Testis (tissue), 3 donors: ENCODE measurements around the gene NR2E1. TPM values are rescaled to one million over a fixed set of nuclear protein-coding genes. Genes with fewer than 3 reads are reported as not detected.

Experiments
- DNase-seq: peaks from one replicate; pipeline ENCODE4 v3.0.0-alpha.2; 2019
- H3K27ac ChIP-seq, 2 donors: fragments of 200-600 bp; sonication (generic); one replicate each; pipeline ENCODE4 v1.5.1; 2019
- H3K27me3 ChIP-seq: fragments of 200-600 bp; sonication (generic); one replicate; pipeline ENCODE4 v1.5.1; 2019
- H3K36me3 ChIP-seq: fragments of 200-600 bp; sonication (generic); one replicate; pipeline ENCODE4 v1.5.1; 2017; ENCODE audit warnings: low read depth; ENCODE audit errors: missing control alignments
- H3K4me1 ChIP-seq: fragments of 200-600 bp; sonication (generic); one replicate; pipeline ENCODE4 v1.5.1; 2019
- H3K4me3 ChIP-seq, 2 donors: fragments of 200-600 bp; sonication (generic); one replicate each; pipeline ENCODE4 v1.5.1; 2017 to 2019
- H3K9me3 ChIP-seq: fragments of 200-600 bp; sonication (generic); one replicate; pipeline ENCODE4 v1.5.1; 2017
- CTCF ChIP-seq, 3 experiments: fragments of 450-650 bp in 2 of 3; fragments of 200-600 bp in 1 of 3; sonication (generic) in 1 of 3; IDR thresholded peaks; one replicate each; pipeline ENCODE4 v1.5.1; 2016 to 2019; ENCODE audit warnings: antibody characterized with exemption in 3 of 3, mild to moderate bottlenecking in 2 of 3, moderate library complexity in 1 of 3
- POLR2A ChIP-seq: fragments of 450-650 bp; IDR thresholded peaks from one replicate; pipeline ENCODE4 v1.6.1; 2017; ENCODE audit warnings: antibody characterized with exemption, mild to moderate bottlenecking, moderate library complexity
- WGBS, 2 donors: methylation state at CpG; one replicate each; pipeline ENCODE4 v1.1.5; 2018; 5-methylcytosine and 5-hydroxymethylcytosine counted together
- intact Hi-C: fragments of 100-400 bp; cut with DNase I; formaldehyde crosslinking; loops from one replicate; pipeline ENCODE4 v1.15.1; 2023; ENCODE audit warnings: low total_unique reads
- polyA plus RNA-seq: library from polyadenylated mRNA; stranded (reverse); fragments of 350-450 nt; fragmentation: Illumina TruSeq; extraction: RNeasy Lipid Tissue Mini Kit (QIAGEN cat#74804); gene quantifications from one replicate; pipeline ENCODE4 v1.2.3, GENCODE V29; 2014; ENCODE audit warnings: low read depth, low replicate concordance; ENCODE audit not compliant: insufficient read depth
- total RNA-seq, 2 donors: library from RNA; depleted of rRNA; stranded (reverse); fragments of >200 nt; gene quantifications; one replicate each; pipeline ENCODE4 v1.2.3, GENCODE V29; 2016

The NR2E1 gene
- total and polyA plus RNA-seq, 3 donors from 2014 or later = 0.12 to 0.39 (median 0.30) TPM

- no peak for TF ChIP-seq POLR2A
- no peak for TF ChIP-seq CTCF (IDR thresholded peaks at IDR 0.05)
- no peaks in the 10 kb centered on the region for H3K4me1 ChIP-seq
- no peaks in the 10 kb centered on the region for H3K36me3 ChIP-seq
- no peaks in the 10 kb centered on the region for H3K9me3 ChIP-seq
- H3K27me3 ChIP-seq = no peaks in the 10 kb centered on the region
- H3K4me3 ChIP-seq = no peak overlapping the region
- intact Hi-C loops = no loop called here
- WGBS, 2 donors = 82 to 83% methylated on average over 4 of the region's 4 CpGs
- no peak overlapping the region for H3K27ac ChIP-seq
- no peak for DNase-seq
These were observed 13.4 kb upstream of the NR2E1 start for GRCh38 chr6:108152446-108152845.

DNA sequence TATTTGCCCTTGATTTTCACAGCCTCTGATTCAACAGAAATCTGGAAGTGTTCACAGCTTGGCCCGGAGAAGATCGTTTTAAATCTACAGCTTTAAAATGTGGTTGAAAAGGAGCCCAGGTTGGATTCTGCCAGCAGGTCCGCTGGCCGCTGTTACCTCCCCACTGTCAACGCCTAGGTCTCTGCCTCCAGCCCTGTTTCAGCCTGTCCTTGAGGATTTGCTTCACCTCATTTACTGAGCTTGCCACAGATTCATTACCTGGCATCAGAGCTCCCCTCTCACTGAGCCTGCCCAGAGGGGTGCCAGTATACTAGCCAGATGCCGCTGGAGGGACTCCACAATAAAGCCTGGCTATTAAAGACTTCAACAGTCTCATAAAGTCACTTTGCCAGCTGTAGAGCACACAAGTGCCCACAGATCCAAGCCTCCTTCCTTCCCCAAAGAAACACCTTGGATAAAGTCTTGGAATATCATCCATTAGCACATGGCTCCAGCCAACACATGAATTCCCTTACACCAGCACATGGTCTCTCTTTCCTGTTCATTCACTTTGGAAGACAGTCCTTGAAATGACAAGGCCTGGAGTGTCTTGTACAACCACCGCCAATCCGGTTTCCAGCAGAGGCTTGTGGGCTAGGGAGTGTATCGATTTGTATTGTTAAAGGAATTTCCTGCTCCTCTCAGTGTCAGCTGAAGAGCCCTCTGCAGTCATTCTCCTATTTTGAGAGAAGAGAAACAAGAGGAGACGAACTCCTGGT is 9.5 kb upstream of the NR2E1 start:
- no peaks in the 10 kb centered on the region for H3K9me3 ChIP-seq
- H3K36me3 ChIP-seq = no peaks in the 10 kb centered on the region
- no peak overlapping the region for H3K27ac ChIP-seq
- no peak overlapping the region for H3K4me3 ChIP-seq
- intact Hi-C loops = no loop called here
- no peaks in the 10 kb centered on the region for H3K27me3 ChIP-seq
- no peaks in the 10 kb centered on the region for H3K4me1 ChIP-seq
- 24 to 30% methylated on average over 9 to 10 of the region's 10 CpGs for WGBS, 2 donors
- TF ChIP-seq POLR2A = no peak
- TF ChIP-seq CTCF (IDR thresholded peaks at IDR 0.05) = no peak
- no peak for DNase-seq

DNA sequence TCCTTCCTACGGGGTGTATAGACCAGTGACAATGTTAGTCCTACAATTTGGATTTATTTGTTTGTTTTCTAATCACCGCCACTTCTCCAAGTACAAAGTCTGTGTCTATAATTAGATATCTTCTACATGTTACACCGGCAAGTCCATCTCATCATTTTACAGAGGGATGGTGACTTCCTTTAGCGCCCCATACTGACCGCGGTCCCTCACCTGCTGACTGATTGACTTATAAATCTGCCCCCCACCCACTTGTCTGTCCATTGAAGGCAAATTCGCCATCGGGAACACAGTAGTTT is 8.9 kb upstream of the NR2E1 start:
- 12 to 15% methylated on average over 8 of the region's 8 CpGs for WGBS, 2 donors
- H3K27me3 ChIP-seq = no peaks in the 10 kb centered on the region

DNA sequence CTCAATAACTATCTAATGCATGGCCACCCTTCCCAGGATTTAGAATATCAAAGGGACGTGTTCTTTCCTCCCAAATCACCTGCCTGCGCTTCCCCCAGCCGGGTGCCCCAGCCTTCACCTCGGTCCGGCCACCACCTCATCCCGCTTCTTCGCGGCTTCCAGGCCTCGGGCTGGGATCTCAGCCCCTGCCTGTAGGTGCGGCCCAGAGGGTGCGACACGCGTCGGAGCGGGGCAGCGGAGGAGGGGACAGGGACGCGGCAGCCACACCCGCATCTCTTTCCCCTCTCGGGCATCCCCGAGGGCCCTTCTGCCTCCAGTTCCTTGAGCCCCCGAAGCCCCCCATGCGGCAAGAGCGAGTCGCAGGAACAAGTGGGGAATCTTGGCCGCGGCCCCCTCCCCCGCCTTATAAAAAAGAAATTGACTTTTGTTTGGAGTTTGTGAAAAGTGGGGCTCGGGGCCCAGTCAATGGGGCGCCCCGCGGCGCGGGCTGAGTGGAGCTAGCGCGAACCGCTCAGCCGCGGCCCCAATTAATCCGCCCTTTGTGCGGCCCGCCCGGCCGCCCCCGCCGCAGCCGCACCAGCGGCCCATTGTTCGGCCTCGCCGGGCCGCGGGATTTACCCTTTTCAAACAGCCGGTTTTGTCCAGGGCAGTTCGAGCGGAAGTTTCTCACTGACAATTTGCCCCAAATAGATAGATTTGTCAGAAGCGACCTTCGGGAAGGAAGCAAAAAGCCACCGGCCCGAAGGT is 8.4 kb upstream of the NR2E1 start:
- no peak overlapping the region for H3K27ac ChIP-seq
- H3K9me3 ChIP-seq = no peaks in the 10 kb centered on the region
- intact Hi-C loops = no loop called here
- no peak for DNase-seq
- H3K36me3 ChIP-seq = no peaks in the 10 kb centered on the region
- H3K4me1 ChIP-seq = no peaks in the 10 kb centered on the region
- WGBS, 2 donors = 3% methylated on average over 19 to 60 of the region's 60 CpGs
- TF ChIP-seq CTCF (IDR thresholded peaks at IDR 0.05) (no peak), POLR2A (no peak)
- no peaks in the 10 kb centered on the region for H3K27me3 ChIP-seq
- H3K4me3 ChIP-seq = peak overlapping the region; percentile 33 to 37

More for the DNA sequence above, 8.9 kb upstream of the NR2E1 start:
- DNase-seq = no peak
- no peaks in the 10 kb centered on the region for H3K9me3 ChIP-seq
- H3K4me3 ChIP-seq = peak overlapping the region; percentile 33 to 37
- TF ChIP-seq CTCF (IDR thresholded peaks at IDR 0.05) = no peak
- TF ChIP-seq POLR2A = no peak
- intact Hi-C loops = no loop called here
- no peaks in the 10 kb centered on the region for H3K36me3 ChIP-seq
- no peaks in the 10 kb centered on the region for H3K4me1 ChIP-seq
- no peak overlapping the region for H3K27ac ChIP-seq
